HG02642 (cell line): ENCODE data around the gene UQCC2.

ENCODE experiments used
- ATAC-seq: cut with Tn5 transposase; IDR thresholded peaks from one replicate; pipeline ENCODE4 v1.9.1; 2021; ENCODE audit warnings: mild to moderate bottlenecking; ENCODE audit not compliant: unreplicated experiment, poor library complexity

UQCC2 gene

DNA sequence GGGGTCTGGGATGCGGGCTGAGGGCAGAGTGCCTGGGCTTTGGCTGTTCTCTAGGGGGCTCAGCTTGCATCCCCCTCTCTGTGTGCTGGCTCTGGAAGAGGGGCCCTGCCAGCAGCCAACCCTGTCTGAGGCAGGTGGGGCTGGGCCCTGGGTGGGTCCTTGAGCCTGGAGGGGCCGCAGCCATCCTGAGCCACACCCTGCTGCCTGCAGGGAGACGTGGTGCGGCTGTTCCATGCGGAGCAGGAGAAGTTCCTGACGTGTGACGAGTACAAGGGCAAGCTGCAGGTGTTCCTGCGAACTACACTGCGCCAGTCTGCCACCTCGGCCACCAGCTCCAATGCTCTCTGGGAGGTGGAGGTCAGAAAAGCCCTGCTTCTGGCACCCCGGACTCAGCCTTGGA lies 49.2 kb downstream of the UQCC2 start:
- no peak for ATAC-seq

DNA sequence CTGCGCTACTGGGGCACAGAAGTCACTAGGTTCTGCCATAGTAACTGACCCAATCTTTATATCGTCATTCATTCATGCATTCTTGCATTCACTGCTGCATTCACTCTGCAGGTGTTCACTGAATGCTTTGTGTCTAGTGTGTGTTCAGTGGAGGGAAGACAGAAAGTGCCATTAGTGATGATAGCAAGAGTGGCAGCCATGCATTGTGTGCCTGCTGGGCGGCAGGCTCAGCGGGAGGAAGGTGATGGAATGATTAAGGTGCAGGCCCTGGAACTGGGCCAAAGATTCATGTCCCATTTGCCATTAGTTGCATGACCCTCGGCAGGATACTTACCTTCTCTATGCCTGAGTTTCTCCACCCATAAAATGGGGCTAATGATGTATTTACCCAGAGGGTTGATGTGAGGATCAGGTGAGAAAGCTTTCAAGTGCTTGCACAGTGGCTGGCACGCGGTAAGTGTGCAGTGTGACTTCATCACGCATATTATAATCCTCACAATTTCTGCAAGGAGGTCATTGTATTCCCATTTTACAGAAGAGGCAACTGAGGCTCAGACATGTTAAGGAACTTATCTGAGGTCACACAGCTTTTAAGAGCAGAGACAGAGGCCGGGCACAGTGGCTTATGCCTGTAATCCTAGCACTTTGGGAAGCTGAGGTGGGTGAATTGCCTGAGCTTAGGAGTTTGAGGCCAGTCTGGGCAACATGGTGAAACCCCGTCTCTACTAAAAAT lies 50.2 kb downstream of the UQCC2 start:
- ATAC-seq, result no peak

DNA sequence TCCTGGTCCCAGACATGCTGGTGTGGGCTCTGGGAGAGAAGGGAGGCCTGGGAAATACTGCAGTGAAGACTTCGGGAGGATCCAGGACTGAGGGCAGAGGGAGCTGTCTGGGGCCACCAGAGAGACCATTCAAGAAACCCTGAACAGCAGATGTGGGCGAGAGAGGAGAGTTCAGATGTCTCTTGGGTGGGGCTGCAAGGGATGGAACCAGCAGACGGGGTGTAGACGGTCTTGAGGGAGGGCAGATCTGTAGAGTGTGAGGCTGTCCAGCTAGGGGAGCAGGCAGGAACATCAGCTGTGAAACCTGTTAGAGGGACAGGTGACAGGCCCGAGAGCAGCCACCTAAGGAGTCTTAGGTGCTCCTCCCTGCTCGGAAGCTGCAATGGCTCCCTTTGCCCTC lies 51.5 kb downstream of the UQCC2 start:
- no peak for ATAC-seq

DNA sequence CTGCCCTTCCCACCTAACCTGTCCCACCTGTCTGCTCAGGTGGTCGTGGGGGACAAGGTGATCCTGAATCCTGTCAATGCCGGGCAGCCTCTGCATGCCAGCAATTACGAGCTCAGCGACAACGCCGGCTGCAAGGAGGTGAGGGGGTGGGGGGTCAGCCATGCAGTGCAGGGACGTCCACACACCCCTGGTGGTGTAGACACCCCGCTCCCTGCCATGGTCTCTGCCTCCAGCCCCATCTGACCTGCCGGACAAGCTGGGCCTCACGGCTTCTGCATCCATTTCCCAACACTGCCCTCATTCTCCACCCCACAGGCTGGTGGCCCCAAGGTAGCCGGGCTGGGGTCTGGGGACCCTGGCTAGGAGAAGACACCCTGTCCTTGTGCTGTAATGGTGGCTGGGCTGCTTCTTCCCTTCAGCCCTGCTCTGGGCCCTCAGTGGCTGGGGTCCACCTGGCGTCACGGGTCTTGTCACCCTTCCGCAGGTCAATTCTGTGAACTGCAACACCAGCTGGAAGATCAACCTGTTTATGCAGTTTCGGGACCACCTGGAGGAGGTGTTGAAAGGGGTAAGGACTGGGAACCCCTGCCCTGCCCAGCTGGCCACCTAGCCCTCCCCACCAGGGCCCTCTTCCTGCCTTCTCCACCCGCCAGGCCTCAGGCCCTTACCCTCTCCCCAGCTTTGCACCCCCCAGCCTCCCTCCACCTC lies 52.4 kb downstream of the UQCC2 start:
- no peak for ATAC-seq

DNA sequence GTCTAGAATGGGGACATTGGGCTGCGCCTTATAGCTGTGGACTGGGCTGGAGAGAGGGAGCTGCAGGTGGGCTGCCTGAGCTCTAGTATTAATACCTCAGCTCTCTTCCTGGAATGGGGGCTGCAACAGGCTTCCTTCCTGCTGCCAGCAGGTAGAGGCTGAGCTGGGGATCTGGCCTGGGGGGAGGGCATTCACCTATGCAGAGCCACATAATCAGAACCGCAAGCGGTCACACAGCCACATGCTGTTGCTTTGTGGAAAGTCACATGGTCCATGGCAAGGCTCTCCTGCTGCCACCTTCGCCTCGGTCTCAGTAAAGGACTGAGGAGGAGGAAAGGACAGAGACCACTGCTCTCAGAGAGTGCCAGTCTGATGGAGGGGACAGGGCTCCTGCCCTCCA lies 54.7 kb downstream of the UQCC2 start:
- no peak for ATAC-seq

DNA sequence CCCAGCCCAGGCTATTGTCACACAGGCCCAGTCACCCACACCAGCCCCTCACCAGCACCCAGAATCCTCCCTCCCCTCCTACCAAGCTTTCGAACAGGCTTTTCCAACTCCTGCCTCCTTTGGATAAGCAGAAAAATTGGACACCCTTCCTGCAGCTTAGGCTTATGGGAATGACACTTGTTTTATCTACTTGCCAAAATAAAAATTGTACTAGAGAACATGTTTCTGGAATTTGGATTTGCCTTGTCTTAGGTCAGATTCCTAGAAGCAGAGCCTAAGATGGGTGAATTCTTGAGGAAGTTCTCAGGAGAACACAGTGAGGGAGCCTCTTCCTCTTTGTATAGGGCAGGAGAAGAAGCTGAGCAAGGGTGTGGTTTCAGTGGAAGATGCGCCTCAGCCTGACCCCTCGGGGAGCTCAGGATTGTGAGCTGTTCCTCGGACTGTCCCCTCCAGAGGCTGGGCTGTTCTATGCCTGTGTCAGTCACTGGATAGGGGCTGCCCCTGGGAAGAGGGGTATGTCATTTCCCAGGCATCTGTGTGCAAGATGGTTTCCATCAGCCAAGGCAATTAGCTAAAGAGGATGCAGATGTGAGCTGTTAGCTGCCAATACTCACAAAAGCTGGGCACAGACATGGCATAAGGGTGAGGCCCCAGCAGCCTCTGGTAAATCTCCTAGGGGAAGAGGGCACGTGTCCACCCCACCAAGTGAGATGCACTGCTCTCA lies 56.5 kb downstream of the UQCC2 start:
- no peak for ATAC-seq

DNA sequence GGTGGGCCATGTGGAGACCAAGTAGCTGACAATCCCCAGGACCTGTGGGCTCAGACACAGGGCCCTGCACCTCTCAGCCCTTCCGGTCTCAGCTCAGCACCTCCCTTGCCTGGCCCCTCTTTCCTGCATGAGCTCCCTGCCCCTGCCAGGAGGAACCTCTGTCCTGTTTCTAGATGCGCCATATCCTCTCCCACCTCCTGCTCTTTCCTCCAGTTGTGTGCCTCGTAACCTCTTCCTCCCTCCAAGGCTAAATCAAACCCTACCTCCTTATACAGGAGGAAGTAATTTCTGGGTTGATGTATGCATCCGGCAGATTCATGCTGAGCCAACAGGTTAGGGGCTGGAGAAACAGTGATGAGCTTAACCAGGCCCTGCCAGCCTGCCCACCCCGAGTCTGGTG lies 59.5 kb downstream of the UQCC2 start:
- no peak for ATAC-seq

DNA sequence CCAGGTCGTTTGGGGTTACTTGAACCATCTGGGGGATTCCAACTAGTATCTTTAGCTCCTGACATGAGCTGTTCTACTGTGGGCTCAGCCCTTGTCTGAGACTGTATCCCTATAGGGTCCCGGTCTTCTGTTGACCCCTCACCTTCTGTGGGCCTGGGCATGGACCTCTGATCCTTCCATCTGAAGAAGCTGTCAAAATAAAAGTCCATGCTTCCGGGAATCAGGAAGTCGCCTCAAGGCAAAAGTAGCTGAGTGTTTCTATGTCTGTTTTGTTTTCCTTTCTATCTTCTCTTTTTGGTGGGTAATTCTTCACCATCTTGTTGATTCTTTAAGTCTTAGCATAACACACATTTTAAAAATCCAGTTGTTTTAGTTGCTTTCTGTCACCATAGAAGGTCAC lies 60.1 kb downstream of the UQCC2 start:
- ATAC-seq, result no peak
